IMR-90 (cell line): ENCODE data around the gene CDK13. TPM values are rescaled to one million over a fixed set of nuclear protein-coding genes. Genes with fewer than 3 reads are reported as not detected.
A peak's percentile ranks its signal among the peaks of the same experiment; 100 is the strongest.
"Not testable (repeated sequence)": the region's sequence is repeated elsewhere in the genome, so short reads cannot be mapped to it uniquely, and the experiment has no call there.

Experiments
- ATAC-seq: fragments of 200-7000 bp; cut with Tn5 transposase; 2 replicates; pipeline ENCODE4 v1.9.1; 2020; ENCODE audit warnings: low read depth, mild to moderate bottlenecking, moderate library complexity
- BruUV-seq: library from RNA; stranded (reverse); fragments of 400-500 nt; replicated peaks from 2 replicates; lab custom pipeline; 2021; lab: Mats Ljungman, UMichigan
- CTCF ChIA-PET: fragments of 300-600 bp; formaldehyde crosslinking; extraction: SDS; loops from one replicate; lab custom pipeline; 2021; ENCODE audit warnings: antibody characterized with exemption; lab: Yijun Ruan, JAX
- POLR2A ChIA-PET: fragments of 300-600 bp; sonication (Branson Sonifier 250); formaldehyde crosslinking; loops from one replicate; lab custom pipeline; 2022; ENCODE audit warnings: antibody characterized with exemption; ENCODE audit not compliant: unreplicated experiment; lab: Charles Lee
- DNase-seq: peaks from one replicate; pipeline ENCODE4 v3.0.0; 2013
- H2AFZ ChIP-seq: replicated peaks from 2 replicates; pipeline ENCODE3; 2013; ENCODE audit warnings: low read length, mild to moderate bottlenecking; ENCODE audit not compliant: poor library complexity
- H2AK5ac ChIP-seq: 2 replicates; pipeline ENCODE4 v1.6.1; 2013; ENCODE audit warnings: low read depth, low read length, inconsistent platforms
- H2AK9ac ChIP-seq: replicated peaks from 2 replicates; pipeline ENCODE3; 2013; ENCODE audit warnings: mild to moderate bottlenecking, low read depth, low read length, moderate library complexity; ENCODE audit not compliant: poor library complexity
- H2BK120ac ChIP-seq: 2 replicates; pipeline ENCODE4 v1.6.1; 2013; ENCODE audit warnings: low read depth, low read length, inconsistent platforms
- H2BK15ac ChIP-seq: 3 replicates; pipeline ENCODE4 v1.6.1; 2013; ENCODE audit warnings: low read depth, low read length, inconsistent platforms
- H2BK20ac ChIP-seq: 2 replicates; pipeline ENCODE4 v1.6.1; 2013; ENCODE audit warnings: low read depth, mild to moderate bottlenecking, inconsistent platforms, low read length, moderate library complexity
- H2BK5ac ChIP-seq: 2 replicates; pipeline ENCODE4 v1.6.1; 2013; ENCODE audit warnings: mild to moderate bottlenecking, low read depth, low read length, inconsistent platforms; ENCODE audit not compliant: poor library complexity, severe bottlenecking
- H3K14ac ChIP-seq: replicated peaks from 2 replicates; pipeline ENCODE4 v1.6.1; 2013; ENCODE audit warnings: low read depth, low read length, inconsistent platforms
- H3K18ac ChIP-seq: 2 replicates; pipeline ENCODE4 v1.6.1; 2013; ENCODE audit warnings: low read depth, low read length, control low read depth
- H3K23ac ChIP-seq: 2 replicates; pipeline ENCODE4 v1.6.1; 2013; ENCODE audit warnings: low read depth, low read length, inconsistent platforms
- H3K27ac ChIP-seq: 2 replicates; pipeline ENCODE4 v1.5.1; 2013; ENCODE audit warnings: mild to moderate bottlenecking, control low read depth, low read length; ENCODE audit not compliant: insufficient read depth
- H3K27me3 ChIP-seq: 2 replicates; pipeline ENCODE4 v1.6.1; 2013; ENCODE audit warnings: low read length; ENCODE audit not compliant: control insufficient read depth, insufficient read depth
- H3K36me3 ChIP-seq: 2 replicates; pipeline ENCODE4 v1.6.1; 2013; ENCODE audit warnings: low read length, mixed read lengths; ENCODE audit not compliant: control insufficient read depth, insufficient read depth
- H3K4ac ChIP-seq: 2 replicates; pipeline ENCODE4 v1.6.1; 2013; ENCODE audit warnings: low read depth, low read length, inconsistent platforms
- H3K4me1 ChIP-seq: 2 replicates; pipeline ENCODE4 v1.6.1; 2013; ENCODE audit warnings: low read length, mixed read lengths; ENCODE audit not compliant: control insufficient read depth, insufficient read depth
- H3K4me2 ChIP-seq: 2 replicates; pipeline ENCODE4 v1.6.1; 2013; ENCODE audit warnings: low read depth, mild to moderate bottlenecking, control low read depth, low read length, moderate library complexity
- H3K4me3 ChIP-seq: 2 replicates; pipeline ENCODE4 v1.5.1; 2013; ENCODE audit warnings: low read depth, mild to moderate bottlenecking, control low read depth, low read length, moderate library complexity; ENCODE audit not compliant: insufficient read depth
- H3K56ac ChIP-seq: 2 replicates; pipeline ENCODE4 v1.6.1; 2013; ENCODE audit warnings: low read length, inconsistent platforms; ENCODE audit not compliant: insufficient read depth; ENCODE audit errors: extremely low read depth
- H3K79me1 ChIP-seq, 2 experiments: 2 replicates each; pipeline ENCODE4 v1.6.1; 2013; ENCODE audit warnings: low read length in 2 of 2, inconsistent platforms in 1 of 2, low read depth in 1 of 2
- H3K9ac ChIP-seq: 2 replicates; pipeline ENCODE4 v1.6.1; 2013; ENCODE audit warnings: low read depth, low read length, control low read depth
- H3K9me1 ChIP-seq: 2 replicates; pipeline ENCODE4 v1.6.1; 2013; ENCODE audit warnings: low read length, inconsistent platforms; ENCODE audit not compliant: insufficient read depth
- H3K9me3 ChIP-seq: 2 replicates; pipeline ENCODE4 v1.6.1; 2013; ENCODE audit warnings: low read length; ENCODE audit not compliant: control insufficient read depth, insufficient read depth
- H4K20me1 ChIP-seq: 2 replicates; pipeline ENCODE4 v1.6.1; 2013; ENCODE audit warnings: low read length, inconsistent platforms; ENCODE audit not compliant: insufficient read depth
- H4K5ac ChIP-seq: 2 replicates; pipeline ENCODE4 v1.6.1; 2013; ENCODE audit warnings: mild to moderate bottlenecking, low read depth, low read length, control low read depth
- H4K8ac ChIP-seq, 2 experiments: 2 replicates each; pipeline ENCODE4 v1.6.1; 2013; ENCODE audit warnings: low read depth in 2 of 2, low read length in 2 of 2, control low read depth in 1 of 2, inconsistent platforms in 1 of 2
- H4K91ac ChIP-seq: 2 replicates; pipeline ENCODE4 v1.6.1; 2013; ENCODE audit warnings: low read depth, low read length, inconsistent platforms; ENCODE audit not compliant: insufficient read depth
- CEBPB ChIP-seq: IDR thresholded peaks from 2 replicates; pipeline ENCODE4 v1.6.1; 2012; ENCODE audit warnings: low read depth, low read length, improper control_type of control experiment
- MAZ ChIP-seq: IDR thresholded peaks from 2 replicates; pipeline ENCODE4 v1.6.1; 2012; ENCODE audit warnings: low read depth, mild to moderate bottlenecking, low read length, improper control_type of control experiment, moderate library complexity, borderline replicate concordance
- MXI1 ChIP-seq: IDR thresholded peaks from 2 replicates; pipeline ENCODE4 v1.6.1; 2012; ENCODE audit warnings: low read depth, mild to moderate bottlenecking, low read length, moderate library complexity, borderline replicate concordance
- POLR2A ChIP-seq: IDR thresholded peaks from 2 replicates; pipeline ENCODE4 v1.6.1; 2012; ENCODE audit warnings: mild to moderate bottlenecking, low read depth, low read length
- RCOR1 ChIP-seq: IDR thresholded peaks from 2 replicates; pipeline ENCODE4 v1.6.1; 2012; ENCODE audit warnings: mild to moderate bottlenecking, low read length, improper control_type of control experiment; ENCODE audit not compliant: insufficient replicate concordance
- RFX5 ChIP-seq: IDR thresholded peaks from 2 replicates; pipeline ENCODE4 v1.8.0; 2012; ENCODE audit warnings: low read depth, mild to moderate bottlenecking, low read length, moderate library complexity
- SMC3 ChIP-seq: fragments of 150-350 bp; IDR thresholded peaks from 2 replicates; pipeline ENCODE4 v1.6.1; 2016; ENCODE audit warnings: low read depth, mild to moderate bottlenecking, antibody characterized with exemption, low read length, moderate library complexity
- WGBS, 2 experiments: methylation state at CpG; one replicate each; pipeline versions ENCODE4 v1.1.5 to v1.1.7; 2013; ENCODE audit warnings: missing lambda C conversion rate in 2 of 2; ENCODE audit not compliant: insufficient read length in 1 of 2; ENCODE audit errors: extremely low coverage in 2 of 2; 5-methylcytosine and 5-hydroxymethylcytosine counted together
- dilution Hi-C: fragments of 300-500 bp; cut with HindIII; formaldehyde crosslinking; loops from one replicate; pipeline ENCODE4 v1.14.3; 2018; ENCODE audit warnings: low sequenced_read_pairs; ENCODE audit not compliant: unreplicated experiment
- in situ Hi-C: fragments of 300-500 bp; cut with MboI; formaldehyde crosslinking; loops from 3 replicates; pipeline ENCODE4 v1.14.3; 2019; ENCODE audit warnings: low sequenced_read_pairs, inconsistent platforms, mixed read lengths
- intact Hi-C: fragments of 100-400 bp; cut with micrococcal nuclease; formaldehyde crosslinking; loops from 2 replicates; pipeline ENCODE4 v1.10.0; 2022
- polyA plus RNA-seq, 3 experiments: library from polyadenylated mRNA; depleted of rRNA; stranded (reverse); fragments of >200 nt; gene quantifications; 2 replicates each; pipeline ENCODE4 v1.2.3, GENCODE V29; 2012; ENCODE audit warnings: low replicate concordance in 1 of 3
- total RNA-seq: library from RNA; depleted of rRNA; stranded (reverse); fragments of >200 nt; gene quantifications from 2 replicates; pipeline ENCODE4 v1.2.3, GENCODE V29; 2012
- TF ChIP-seq, protein P1 (sequence below): fragments of 150-350 bp; IDR thresholded peaks from 2 replicates; pipeline ENCODE4 v1.6.1; 2016; ENCODE audit warnings: low read depth, mild to moderate bottlenecking, low read length, moderate library complexity, borderline replicate concordance

CDK13 gene
- total and polyA plus RNA-seq, 2 of the 4 experiments (the other 2 are of a cell fraction) = 20.1 to 50.4 TPM

- DNase-seq (peak; percentile 9), ATAC-seq (peak; percentile 46; the same call in 1 of the 2 replicates)
- H4K5ac ChIP-seq = no peak overlapping the region
- no peaks in the 10 kb centered on the region for H3K36me3 ChIP-seq
- H4K20me1 ChIP-seq = no peaks in the 10 kb centered on the region; the same call in 1 of the 2 replicates
- H3K9me3 ChIP-seq = no peaks in the 10 kb centered on the region; the same call in 1 of the 2 replicates
- H3K27me3 ChIP-seq = peaks cover 3% of the 10 kb centered on the region; the same call in 1 of the 2 replicates
- H4K8ac ChIP-seq = no peak overlapping the region
- H3K9me1 ChIP-seq = no peaks in the 10 kb centered on the region; the same call in 1 of the 2 replicates
- H3K27ac ChIP-seq = no peak overlapping the region
- no peak overlapping the region for H3K18ac ChIP-seq
- TF ChIP-seq MAZ (no peak), RCOR1 (no peak), CEBPB (no peak), MXI1 (no peak), RFX5 (no peak), POLR2A (no peak), SMC3 (no peak)
- TF ChIP-seq, protein P1, sequence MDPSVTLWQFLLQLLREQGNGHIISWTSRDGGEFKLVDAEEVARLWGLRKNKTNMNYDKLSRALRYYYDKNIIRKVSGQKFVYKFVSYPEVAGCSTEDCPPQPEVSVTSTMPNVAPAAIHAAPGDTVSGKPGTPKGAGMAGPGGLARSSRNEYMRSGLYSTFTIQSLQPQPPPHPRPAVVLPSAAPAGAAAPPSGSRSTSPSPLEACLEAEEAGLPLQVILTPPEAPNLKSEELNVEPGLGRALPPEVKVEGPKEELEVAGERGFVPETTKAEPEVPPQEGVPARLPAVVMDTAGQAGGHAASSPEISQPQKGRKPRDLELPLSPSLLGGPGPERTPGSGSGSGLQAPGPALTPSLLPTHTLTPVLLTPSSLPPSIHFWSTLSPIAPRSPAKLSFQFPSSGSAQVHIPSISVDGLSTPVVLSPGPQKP = no peak
- no peak overlapping the region for H3K4me2 ChIP-seq
- H2AK5ac ChIP-seq = no peak overlapping the region
- no TSS peak for BruUV-seq
- no peak overlapping the region for H2AK9ac ChIP-seq
- peaks cover 1% of the 10 kb centered on the region; the same call in 1 of the 2 replicates for H3K4me1 ChIP-seq
- CTCF ChIA-PET = no interaction called here
- H2BK20ac ChIP-seq = no peak overlapping the region
- no peak overlapping the region for H2BK120ac ChIP-seq
- no peaks in the 10 kb centered on the region for H3K79me1 ChIP-seq
- in situ Hi-C loops = no loop called here
- H2AFZ ChIP-seq = no peak overlapping the region
- POLR2A ChIA-PET = no interaction called here
- WGBS, 2 experiments = no CpG with 5 or more reads among the region's 2 CpGs
- H2BK5ac ChIP-seq = no peak overlapping the region
- dilution Hi-C loops = no loop called here
- H4K91ac ChIP-seq = no peak overlapping the region
- no peak overlapping the region for H3K14ac ChIP-seq
- no peak overlapping the region for H3K56ac ChIP-seq
- no peak overlapping the region for H3K4ac ChIP-seq
- no peak overlapping the region for H3K9ac ChIP-seq
- intact Hi-C loops = no loop called here
- no peak overlapping the region for H3K23ac ChIP-seq
- H2BK15ac ChIP-seq = no peak overlapping the region
- no peak overlapping the region for H3K4me3 ChIP-seq
These were observed 38.9 kb upstream of the CDK13 start for GRCh38 chr7:39911167-39911566.

- peaks cover 14% of the 10 kb centered on the region for H3K27me3 ChIP-seq
- H3K4me2 ChIP-seq, H4K8ac ChIP-seq, H3K56ac ChIP-seq, H3K9me3 ChIP-seq, H3K27ac ChIP-seq, DNase-seq, BruUV-seq, H4K20me1 ChIP-seq, H2AK9ac ChIP-seq, H3K79me1 ChIP-seq, H3K23ac ChIP-seq, H2AFZ ChIP-seq, H2AK5ac ChIP-seq, in situ Hi-C loops, H2BK15ac ChIP-seq, H3K4me1 ChIP-seq, POLR2A ChIA-PET, dilution Hi-C loops, H4K91ac ChIP-seq, H3K36me3 ChIP-seq, H3K14ac ChIP-seq, H2BK5ac ChIP-seq, H4K5ac ChIP-seq, H3K4ac ChIP-seq, H3K18ac ChIP-seq, H3K9me1 ChIP-seq, H2BK120ac ChIP-seq, H3K9ac ChIP-seq, ATAC-seq, H2BK20ac ChIP-seq, H3K4me3 ChIP-seq, intact Hi-C loops: not testable (repeated sequence)
- WGBS, 2 experiments = 88% methylated on average over 1 of the region's 8 CpGs; no CpG with 5 or more reads in 1 of the 2 experiments
- CTCF ChIA-PET = interaction anchor here (0.5 kb wide), 1 partner anchor 1869 kb away, joined by 3 read pairs; no protein-coding TSS in a partner anchor
These were observed 34.2 kb upstream of the CDK13 start for GRCh38 chr7:39915847-39916246.
